ENCODE data around the gene C1orf116.

Gene C1orf116

GRCh38 chr1:206985162-206985749 lies 47.3 kb downstream of the C1orf116 start:
- DNase-seq, result no peak

GRCh38 chr1:206982216-206982615 lies 50.3 kb downstream of the C1orf116 start:
- DNase-seq, result peak; percentile 44

GRCh38 chr1:206979379-206980043 lies 53.0 kb downstream of the C1orf116 start:
- DNase-seq, result no peak

DNA sequence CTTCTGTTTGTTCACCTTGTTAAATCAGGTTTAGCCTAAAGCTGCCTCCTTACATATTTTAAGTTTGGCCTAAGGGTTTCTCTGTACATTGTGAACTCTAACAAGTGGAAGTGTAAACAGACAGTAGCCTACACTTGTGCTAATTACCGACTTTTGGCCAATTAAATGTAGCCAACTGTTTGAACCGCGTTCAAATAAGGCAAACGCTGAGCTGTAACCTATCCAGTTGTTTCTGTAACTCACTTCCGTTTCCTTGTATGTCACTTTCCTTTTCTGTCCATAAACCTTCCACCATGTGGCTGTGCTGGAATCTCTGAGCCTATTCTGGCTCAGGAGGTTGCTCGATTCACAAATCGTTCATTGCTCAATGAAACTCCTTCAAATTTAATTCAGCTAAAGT lies 54.3 kb downstream of the C1orf116 start:
- no peak for DNase-seq

- DNase-seq, result no peak
Observed at GRCh38 chr1:206975306-206975705, 57.2 kb downstream of the C1orf116 start.

DNA sequence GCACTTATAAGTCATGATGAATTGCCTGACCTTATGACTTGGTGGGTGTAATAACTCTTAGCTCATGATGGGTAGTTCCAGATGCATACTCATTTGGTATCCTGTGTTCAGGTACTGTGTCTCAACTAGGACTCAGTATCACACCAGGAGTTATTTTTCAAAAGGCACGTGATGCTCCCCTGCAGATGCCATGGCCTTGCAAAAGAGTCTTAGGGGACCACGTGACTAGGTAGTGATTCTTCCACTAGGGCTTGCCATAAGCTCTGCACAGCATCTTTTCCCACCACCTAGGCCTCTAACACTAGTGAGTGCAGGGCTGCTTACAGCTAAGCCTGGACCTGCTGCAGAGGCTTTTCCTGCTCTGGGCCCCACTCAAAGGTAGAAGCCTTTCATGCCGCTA lies 58.4 kb downstream of the C1orf116 start:
- DNase-seq, result no peak

- no peak for DNase-seq
Observed at GRCh38 chr1:206972728-206973127, 59.8 kb downstream of the C1orf116 start.

- no peak for DNase-seq
Observed at GRCh38 chr1:206971029-206971655, 61.4 kb downstream of the C1orf116 start.

GRCh38 chr1:206970446-206970845 lies 62.1 kb downstream of the C1orf116 start, which contains the start of gene FCAMR:
Gene FCAMR (minus strand): TSS chr1:206970460. CDS start chr1:206970125, 335 bp downstream.
- no peak for DNase-seq

GRCh38 chr1:206969090-206969489 lies 63.5 kb downstream of the C1orf116 start:
- DNase-seq, result no peak
